HTERT RPE-1 (cell line): ENCODE results near the gene AQP9.
"Not testable (repeated sequence)": the region's sequence is repeated elsewhere in the genome, so short reads cannot be mapped to it uniquely, and the experiment has no call there.

ENCODE experiments used
- in situ Hi-C: fragments of 300-500 bp; cut with MboI; formaldehyde crosslinking; loops from 4 replicates; pipeline ENCODE4 v1.14.3; 2020; ENCODE audit warnings: low sequenced_read_pairs

AQP9 gene

GRCh38 chr15:58138106-58138505 lies at the start of gene AQP9:
Gene AQP9 (plus strand): TSS chr15:58138381. CDS start chr15:58138566, 185 bp downstream.
- in situ Hi-C loops: no loop called here

- in situ Hi-C loops: no loop called here
Observed at GRCh38 chr15:58095415-58095814, 42.8 kb upstream of the AQP9 start.

- in situ Hi-C loops: no loop called here
Observed at GRCh38 chr15:58096529-58097084, 41.6 kb upstream of the AQP9 start.

GRCh38 chr15:58103482-58103881 lies 34.7 kb upstream of the AQP9 start:
- in situ Hi-C loops: no loop called here

- in situ Hi-C loops: no loop called here
Observed at GRCh38 chr15:58108117-58108516, 30.1 kb upstream of the AQP9 start.

- in situ Hi-C loops: no loop called here
Observed at GRCh38 chr15:58109419-58109818, 28.8 kb upstream of the AQP9 start.

- in situ Hi-C loops: no loop called here
Observed at GRCh38 chr15:58110999-58111717, 27.0 kb upstream of the AQP9 start.

- in situ Hi-C loops: no loop called here
Observed at GRCh38 chr15:58111718-58112104, 26.5 kb upstream of the AQP9 start.

GRCh38 chr15:58113358-58113757 lies 24.8 kb upstream of the AQP9 start:
- in situ Hi-C loops: not testable (repeated sequence)

- in situ Hi-C loops: no loop called here
Observed at GRCh38 chr15:58114388-58114787, 23.8 kb upstream of the AQP9 start.

GRCh38 chr15:58114812-58115211 lies 23.4 kb upstream of the AQP9 start:
- in situ Hi-C loops: no loop called here

GRCh38 chr15:58115692-58116091 lies 22.5 kb upstream of the AQP9 start:
- in situ Hi-C loops: no loop called here

- in situ Hi-C loops: no loop called here
Observed at GRCh38 chr15:58117619-58118018, 20.6 kb upstream of the AQP9 start.

GRCh38 chr15:58118272-58118671 lies 19.9 kb upstream of the AQP9 start:
- in situ Hi-C loops: no loop called here

GRCh38 chr15:58119016-58119415 lies 19.2 kb upstream of the AQP9 start:
- in situ Hi-C loops: no loop called here

GRCh38 chr15:58124585-58124984 lies 13.6 kb upstream of the AQP9 start:
- in situ Hi-C loops: no loop called here

GRCh38 chr15:58125333-58125732 lies 12.8 kb upstream of the AQP9 start:
- in situ Hi-C loops: no loop called here

- in situ Hi-C loops: no loop called here
Observed at GRCh38 chr15:58134886-58135285, 3.3 kb upstream of the AQP9 start.

GRCh38 chr15:58135511-58136174 lies 2.5 kb upstream of the AQP9 start:
- in situ Hi-C loops: no loop called here

- in situ Hi-C loops: no loop called here
Observed at GRCh38 chr15:58136731-58137130, 1.4 kb upstream of the AQP9 start.

GRCh38 chr15:58137686-58138085 lies 495 bp upstream of the AQP9 start:
- in situ Hi-C loops: no loop called here

- in situ Hi-C loops: no loop called here
Observed at GRCh38 chr15:58139276-58139988, 1.3 kb downstream of the AQP9 start.
